T1000 (cell line): ENCODE measurements around the gene LYPD3.

ENCODE experiments used
- DNase-seq: peaks from one replicate; lab custom pipeline; 2025; ENCODE audit warnings: mixed read lengths; lab: John Stamatoyannopoulos, UW

The LYPD3 gene

GRCh38 chr19:43430976-43431375, 34.4 kb downstream of the LYPD3 start:
- no peak for DNase-seq

DNA sequence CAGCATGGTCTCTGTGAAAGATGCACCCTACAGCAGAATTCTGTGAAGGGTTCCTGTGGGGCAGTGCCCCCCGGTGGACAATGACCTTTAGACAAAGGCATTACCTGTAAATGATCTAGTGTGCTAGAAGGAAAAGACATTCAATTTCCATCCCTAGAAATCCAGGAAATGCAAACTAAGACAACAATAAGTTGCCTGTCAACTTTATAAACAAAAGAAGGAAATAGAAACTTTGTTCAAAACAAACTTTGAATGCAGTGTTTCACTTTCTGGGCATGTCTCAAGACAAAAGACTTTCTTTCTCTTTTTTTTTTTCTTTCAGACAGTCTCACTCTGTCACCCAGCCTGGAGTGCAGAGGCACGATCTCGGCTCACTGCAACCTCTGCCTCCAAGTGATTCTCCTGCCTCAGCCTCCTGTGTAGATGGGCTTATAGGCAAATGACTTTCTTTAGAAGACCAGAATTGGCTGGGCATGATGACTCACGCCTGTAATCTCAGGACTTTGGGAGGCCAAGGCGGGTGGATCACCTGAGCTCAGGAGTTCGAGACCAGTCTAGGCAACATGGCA, 35.2 kb downstream of the LYPD3 start:
- no peak for DNase-seq

GRCh38 chr19:43429395-43429794, 36.0 kb downstream of the LYPD3 start:
- no peak for DNase-seq

DNA sequence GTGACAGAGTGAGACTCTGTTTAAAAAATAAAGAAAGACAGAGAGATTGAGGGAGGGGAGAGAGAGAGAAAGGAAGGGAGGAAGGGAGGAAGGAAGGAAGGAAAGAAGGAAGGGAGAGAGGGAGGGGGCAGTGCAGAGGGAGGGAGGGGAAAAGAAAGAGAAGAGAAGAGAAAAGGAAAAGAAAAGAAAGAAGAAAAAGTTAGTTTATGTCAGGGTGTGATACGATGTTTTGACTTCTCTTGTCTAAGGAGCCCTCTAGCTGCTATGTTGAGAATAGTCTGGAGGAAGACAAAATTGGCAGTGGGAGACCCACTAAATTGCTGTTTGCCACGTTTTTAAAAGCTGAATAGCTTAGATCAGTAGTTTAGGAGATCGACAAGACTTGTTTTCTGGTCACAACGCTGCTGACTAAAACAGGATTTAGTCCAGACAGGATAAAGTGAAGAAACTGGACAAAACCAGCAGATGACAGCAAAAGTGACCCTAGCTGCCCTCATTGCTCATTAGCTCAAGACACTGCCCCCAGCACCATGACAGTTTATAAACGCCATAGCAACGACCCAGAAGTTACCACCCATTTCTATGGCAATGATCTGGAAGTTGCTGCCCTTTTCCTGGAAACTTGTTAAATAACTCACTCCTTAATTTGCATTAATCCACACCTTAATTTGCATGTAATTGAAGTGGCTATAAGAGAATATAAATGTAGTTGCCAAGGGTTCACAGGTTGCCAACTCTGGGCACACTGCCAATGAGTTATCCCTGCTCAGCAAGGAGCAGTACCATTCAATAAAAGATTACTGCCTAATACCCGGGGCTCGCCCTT, 39.6 kb downstream of the LYPD3 start:
- DNase-seq: no peak

GRCh38 chr19:43423779-43424178, 41.6 kb downstream of the LYPD3 start:
- DNase-seq: no peak

DNA sequence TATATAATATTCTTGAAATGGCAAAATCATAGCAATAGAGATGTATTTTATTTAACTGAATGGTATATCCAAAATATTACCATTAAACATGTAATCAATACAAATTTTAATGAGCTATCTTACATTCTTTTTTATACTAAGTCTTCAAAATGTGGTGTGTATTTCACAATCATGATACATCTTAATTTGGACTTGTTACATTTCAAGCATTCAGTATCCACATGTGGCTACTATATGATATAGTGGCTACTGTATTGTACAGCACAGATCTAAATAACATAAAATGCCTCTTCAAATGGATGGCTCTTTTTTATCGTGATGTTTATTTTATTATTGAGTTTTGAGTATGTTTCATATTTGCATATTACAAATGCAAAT, 42.7 kb downstream of the LYPD3 start:
- DNase-seq: no peak

- no peak for DNase-seq
These were observed 43.3 kb downstream of the LYPD3 start for GRCh38 chr19:43422000-43422688.

GRCh38 chr19:43420954-43421353, 44.5 kb downstream of the LYPD3 start:
- DNase-seq: no peak

DNA sequence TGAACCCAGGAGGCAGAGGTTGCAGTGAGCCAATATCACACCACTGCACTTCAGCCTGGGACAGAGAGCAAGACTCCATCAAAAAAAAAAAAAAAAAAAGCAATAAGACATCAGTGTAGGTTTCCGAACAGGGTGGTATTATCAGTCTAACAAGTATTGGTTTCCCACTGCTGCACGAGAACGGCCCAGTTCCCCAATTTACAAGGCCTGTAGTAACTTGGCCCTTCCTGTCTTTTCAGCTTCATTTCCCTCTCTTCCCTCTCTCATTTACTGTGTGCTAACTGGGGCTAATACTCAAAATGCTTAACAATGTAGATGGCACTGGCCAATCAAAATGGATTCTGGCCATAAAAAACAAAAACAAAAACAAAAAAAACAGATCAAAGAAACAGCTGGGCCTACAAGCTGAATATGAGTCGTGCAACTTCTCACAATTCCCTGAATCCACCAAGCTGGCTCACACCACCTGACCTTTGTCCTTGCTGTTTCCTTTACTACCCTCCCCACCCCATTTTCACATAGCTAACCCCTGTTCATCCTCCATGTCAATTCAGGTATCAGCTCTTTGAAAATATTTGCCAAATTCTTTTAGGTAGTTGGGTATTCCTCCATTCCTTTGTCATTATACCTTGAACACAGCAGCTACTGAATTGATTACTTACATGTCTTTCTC, 48.3 kb downstream of the LYPD3 start:
- DNase-seq: no peak

GRCh38 chr19:43414554-43414953, 50.9 kb downstream of the LYPD3 start, which contains the start of gene TEX101:
Gene TEX101 (plus strand): TSS chr19:43414890. CDS start chr19:43415920, 1,030 bp downstream.
- no peak for DNase-seq

DNA sequence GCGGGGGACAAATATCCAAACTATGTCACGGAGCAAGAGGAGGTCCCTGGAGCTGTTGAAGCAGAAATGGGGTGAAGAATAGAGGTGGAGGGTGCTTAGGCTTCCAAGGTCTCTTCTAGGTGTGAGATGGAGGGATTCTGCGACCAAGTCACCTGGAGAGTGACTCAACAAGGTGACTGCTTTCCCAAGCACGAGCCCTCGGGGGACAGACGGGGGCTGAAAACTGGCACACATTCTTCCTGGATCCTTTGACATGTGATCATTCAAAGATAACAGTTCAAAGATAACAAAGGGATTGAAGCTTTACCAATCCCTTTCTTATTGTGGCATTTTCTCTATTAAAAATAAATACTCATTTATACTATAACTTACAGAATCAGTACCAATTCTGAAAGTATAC, 53.0 kb downstream of the LYPD3 start:
- no peak for DNase-seq
